ENCODE data around the gene CBARP.

CBARP gene

DNA sequence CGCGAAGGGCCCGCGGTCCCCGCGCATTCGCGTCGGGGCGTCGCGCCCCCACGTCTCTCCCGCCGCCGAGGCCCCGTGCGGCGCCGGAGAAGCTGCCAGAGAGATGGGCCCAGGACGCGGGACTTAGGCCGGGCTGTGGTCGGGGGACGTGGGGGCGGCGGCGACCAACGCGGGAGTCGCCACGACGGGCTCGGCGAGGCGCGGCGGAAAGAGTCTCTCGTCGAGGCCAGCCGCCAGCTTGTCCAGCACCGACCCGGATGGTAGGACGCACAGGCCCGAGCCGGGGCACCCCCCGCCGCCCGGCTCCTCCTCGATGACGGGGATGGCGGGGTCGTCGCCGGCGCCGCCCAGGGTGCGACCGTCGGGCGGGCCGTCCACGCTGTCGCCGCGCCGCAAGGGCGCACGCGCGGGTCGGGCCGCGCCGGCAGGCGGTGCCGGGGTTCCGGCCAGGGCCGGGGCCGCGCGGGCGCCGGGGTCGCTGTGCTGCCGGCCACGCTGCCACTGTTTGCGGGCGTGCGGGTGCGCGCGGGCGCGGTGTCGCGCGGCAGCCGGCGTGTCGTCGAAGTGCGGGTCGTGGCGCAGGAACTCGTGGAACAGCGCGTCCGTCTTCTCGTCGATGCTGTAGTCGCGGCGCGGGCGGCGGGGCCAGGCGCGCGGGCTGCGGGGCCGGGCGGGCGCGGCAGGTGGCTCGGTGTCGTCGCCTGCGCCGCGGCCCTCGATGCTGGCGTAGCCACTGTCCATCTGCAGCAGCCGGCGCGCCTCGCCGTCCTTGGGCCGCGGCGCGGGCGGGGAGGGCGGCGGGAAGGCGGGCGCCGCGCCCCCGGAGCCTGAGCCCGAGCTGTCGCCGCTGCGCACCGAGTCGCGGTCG lies 8.5 kb downstream of the CBARP start:
- POLR2A ChIA-PET, result no interaction called here
- CTCF ChIA-PET, result interaction anchor here (0.7 kb wide), 1 partner anchor 11 kb away, joined by 3 read pairs; no protein-coding TSS in a partner anchor
- TF ChIP-seq, protein P1, sequence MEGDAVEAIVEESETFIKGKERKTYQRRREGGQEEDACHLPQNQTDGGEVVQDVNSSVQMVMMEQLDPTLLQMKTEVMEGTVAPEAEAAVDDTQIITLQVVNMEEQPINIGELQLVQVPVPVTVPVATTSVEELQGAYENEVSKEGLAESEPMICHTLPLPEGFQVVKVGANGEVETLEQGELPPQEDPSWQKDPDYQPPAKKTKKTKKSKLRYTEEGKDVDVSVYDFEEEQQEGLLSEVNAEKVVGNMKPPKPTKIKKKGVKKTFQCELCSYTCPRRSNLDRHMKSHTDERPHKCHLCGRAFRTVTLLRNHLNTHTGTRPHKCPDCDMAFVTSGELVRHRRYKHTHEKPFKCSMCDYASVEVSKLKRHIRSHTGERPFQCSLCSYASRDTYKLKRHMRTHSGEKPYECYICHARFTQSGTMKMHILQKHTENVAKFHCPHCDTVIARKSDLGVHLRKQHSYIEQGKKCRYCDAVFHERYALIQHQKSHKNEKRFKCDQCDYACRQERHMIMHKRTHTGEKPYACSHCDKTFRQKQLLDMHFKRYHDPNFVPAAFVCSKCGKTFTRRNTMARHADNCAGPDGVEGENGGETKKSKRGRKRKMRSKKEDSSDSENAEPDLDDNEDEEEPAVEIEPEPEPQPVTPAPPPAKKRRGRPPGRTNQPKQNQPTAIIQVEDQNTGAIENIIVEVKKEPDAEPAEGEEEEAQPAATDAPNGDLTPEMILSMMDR (IDR thresholded peaks at IDR 0.05; ENCODE audit: control extremely low read depth, extremely low read depth, low read depth, missing control alignments), result no peak
- no peak for DNase-seq (ENCODE audit: extremely low spot score)

DNA sequence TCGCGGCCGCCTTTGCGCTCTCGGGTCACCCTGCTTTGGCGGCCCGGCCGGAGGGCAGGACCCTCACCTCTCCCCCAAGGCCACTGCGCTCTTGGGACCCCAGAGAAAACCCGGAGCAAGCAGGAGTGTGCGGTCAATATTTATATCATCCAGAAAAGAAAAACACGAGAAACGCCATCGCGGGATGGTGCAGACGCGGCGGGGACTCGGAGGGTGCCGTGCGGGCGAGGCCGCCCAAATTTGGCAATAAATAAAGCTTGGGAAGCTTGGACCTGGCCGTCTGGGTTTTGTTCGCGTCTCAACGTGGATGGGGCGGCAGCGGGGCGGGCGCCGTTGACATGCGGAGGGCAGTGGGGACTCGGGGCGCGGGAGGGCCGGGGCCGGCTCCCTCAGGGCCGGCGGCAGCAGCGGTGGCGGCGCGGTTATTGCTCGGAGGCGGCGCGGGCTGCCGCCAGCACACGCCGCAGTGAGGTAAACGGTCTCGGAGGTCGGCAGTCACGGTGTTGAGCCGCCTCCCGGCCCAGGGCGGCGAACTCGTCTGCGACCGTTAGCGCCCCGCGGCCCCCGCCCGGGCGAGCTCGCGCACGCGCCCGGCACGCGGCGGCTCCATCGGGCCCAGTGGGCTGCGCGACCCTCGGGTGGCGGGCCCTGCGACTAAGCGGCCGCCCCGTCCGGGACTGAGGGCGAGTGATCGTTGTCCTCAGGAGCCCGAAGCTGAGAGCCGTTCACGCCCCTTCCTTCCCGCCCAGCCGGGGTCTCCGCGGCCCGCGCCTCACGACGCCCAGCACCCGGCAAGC lies 9.4 kb downstream of the CBARP start:
- TF ChIP-seq, protein P1 (IDR thresholded peaks at IDR 0.05; ENCODE audit: control extremely low read depth, extremely low read depth, low read depth, missing control alignments), result no peak
- DNase-seq (ENCODE audit: extremely low spot score), result no peak
- ChIA-PET CTCF (no interaction called here), POLR2A (interaction anchor here (0.6 to 1.0 kb wide), 3 partner anchors 41 to 98 kb away, joined by 5 to 7 read pairs (median 5); partner anchors contain the start of gene CIRBP)

DNA sequence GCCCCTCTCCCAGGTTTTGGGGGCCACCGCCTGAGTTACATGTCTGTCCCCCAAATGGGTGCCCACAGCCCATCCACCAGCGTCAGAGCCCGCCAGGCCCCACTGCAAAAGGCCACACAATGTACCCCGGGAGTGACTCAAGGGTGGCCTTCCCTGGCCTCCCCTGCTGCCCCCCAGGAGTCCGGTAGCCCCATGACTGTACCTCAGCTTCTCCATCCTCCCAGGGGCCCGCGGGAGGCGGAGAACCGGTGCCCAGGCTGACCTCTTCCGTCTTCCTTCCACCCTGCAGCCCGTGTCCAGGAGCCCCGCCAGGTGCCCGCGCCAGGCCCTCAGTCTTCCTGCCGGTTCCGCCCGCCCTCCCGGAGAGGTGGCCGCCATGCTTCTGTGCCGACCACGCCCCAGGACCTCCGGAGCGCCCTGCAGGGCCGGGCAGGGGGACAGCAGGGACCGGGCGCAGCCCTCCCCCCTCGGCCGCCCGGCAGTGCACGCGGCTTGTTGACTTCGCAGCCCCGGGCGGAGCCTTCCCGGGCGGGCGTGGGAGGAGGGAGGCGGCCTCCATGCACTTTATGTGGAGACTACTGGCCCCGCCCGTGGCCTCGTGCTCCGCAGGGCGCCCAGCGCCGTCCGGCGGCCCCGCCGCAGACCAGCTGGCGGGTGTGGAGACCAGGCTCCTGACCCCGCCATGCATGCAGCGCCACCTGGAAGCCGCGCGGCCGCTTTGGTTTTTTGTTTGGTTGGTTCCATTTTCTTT lies 10.3 kb downstream of the CBARP start:
- no peak for DNase-seq (ENCODE audit: extremely low spot score)
- TF ChIP-seq, protein P1 (IDR thresholded peaks at IDR 0.05; ENCODE audit: control extremely low read depth, extremely low read depth, low read depth, missing control alignments), result no peak
- CTCF ChIA-PET, result no interaction called here
- POLR2A ChIA-PET, result interaction anchor here (0.6 to 1.0 kb wide), 3 partner anchors 42 to 97 kb away, joined by 5 to 7 read pairs (median 5); partner anchors contain the start of gene CIRBP

DNA sequence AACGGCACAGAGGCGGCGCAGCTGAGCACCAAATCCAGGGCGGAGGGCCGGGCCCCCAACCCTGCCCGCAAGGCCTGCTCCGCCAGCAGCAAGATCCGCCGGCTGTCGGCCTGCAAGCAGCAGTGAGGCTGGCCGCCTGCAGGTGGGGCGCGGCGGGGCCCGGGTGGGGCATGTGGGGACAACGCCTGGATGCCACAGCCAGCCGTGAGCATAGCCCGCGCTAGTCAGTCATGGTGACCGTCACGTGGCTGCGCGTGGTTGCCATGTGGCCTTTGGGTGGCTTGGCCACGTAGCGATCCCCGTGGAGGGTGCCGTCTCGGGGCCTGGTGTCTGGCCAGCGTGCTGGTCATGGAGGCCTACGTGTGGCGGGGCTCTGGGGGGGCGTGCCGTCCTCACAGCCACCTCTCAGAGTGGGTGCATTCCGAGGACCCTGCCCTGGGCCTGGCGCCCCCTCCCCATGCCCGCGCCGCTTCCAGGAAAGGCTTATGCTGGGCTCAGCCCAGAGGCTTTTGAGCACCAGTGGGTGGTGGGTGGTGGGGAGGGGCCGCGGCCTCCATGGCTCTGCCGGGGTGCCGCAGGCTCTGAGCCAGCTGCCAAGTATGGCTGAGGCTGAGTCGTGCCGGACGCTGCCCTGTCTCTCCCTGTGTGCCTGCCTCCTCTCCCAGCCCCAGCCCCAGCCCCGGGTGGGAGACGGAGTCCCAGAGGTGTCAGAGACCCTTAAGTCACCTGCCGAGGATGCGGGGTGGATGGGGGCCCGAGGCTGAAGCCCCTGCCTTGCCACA lies 11.1 kb downstream of the CBARP start:
- ChIA-PET POLR2A (no interaction called here), CTCF (interaction anchor here (1.0 to 1.3 kb wide), 2 partner anchors 9 to 35 kb away, joined by 3 to 4 read pairs; no protein-coding TSS in a partner anchor)
- no peak for DNase-seq (ENCODE audit: extremely low spot score)

DNA sequence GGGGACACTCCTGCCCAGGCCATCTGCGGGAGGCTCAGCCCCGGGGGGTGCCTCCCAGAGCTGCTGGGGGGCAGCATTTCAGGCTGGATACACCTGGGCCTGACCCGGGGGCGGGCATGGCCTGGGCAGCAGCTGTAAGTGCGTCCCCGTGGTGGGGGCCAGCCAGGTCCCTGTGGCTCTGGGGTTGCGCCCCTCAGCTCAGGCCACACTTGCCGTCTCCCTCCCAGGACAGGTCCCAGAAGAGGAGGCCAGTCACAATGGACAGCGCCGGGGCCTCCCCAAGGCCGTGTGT lies 11.6 kb downstream of the CBARP start:
- TF ChIP-seq, protein P1 (IDR thresholded peaks at IDR 0.05; ENCODE audit: control extremely low read depth, extremely low read depth, low read depth, missing control alignments), result no peak
- no peak for DNase-seq (ENCODE audit: extremely low spot score)
- POLR2A ChIA-PET, result no interaction called here
- CTCF ChIA-PET, result interaction anchor here (1.0 to 1.5 kb wide), 5 partner anchors 9 to 113 kb away, joined by 3 to 4 read pairs (median 4); partner anchors contain the start of gene ATP5F1D

More for the DNA sequence above, 11.1 kb downstream of the CBARP start:
- TF ChIP-seq, protein P1 (IDR thresholded peaks at IDR 0.05; ENCODE audit: control extremely low read depth, extremely low read depth, low read depth, missing control alignments), result no peak
